SK-N-SH (cell line): ENCODE data around the gene BIRC5. TPM values are rescaled to one million over a fixed set of nuclear protein-coding genes. Genes with fewer than 3 reads are reported as not detected.

ENCODE experiments used
- CTCF ChIA-PET: fragments of 300-600, 350-600 bp; formaldehyde crosslinking; extraction: SDS; loops from one replicate; lab custom pipeline; 2021; lab: Yijun Ruan, JAX
- POLR2A ChIA-PET: fragments of 350-600 bp; sonication (Branson Sonifier 250); formaldehyde crosslinking; extraction: SDS; loops from one replicate; lab custom pipeline; 2020; ENCODE audit warnings: antibody characterized with exemption, inconsistent platforms; lab: Yijun Ruan, JAX
- DNase-seq: peaks from one replicate; pipeline ENCODE4 v3.0.0; 2012
- H2AFZ ChIP-seq: fragments of 200-600 bp; sonication (generic); 2 replicates; pipeline ENCODE4 v1.8.1; 2016; ENCODE audit warnings: antibody characterized with exemption, mild to moderate bottlenecking, low read depth
- H3F3A ChIP-seq: fragments of 200-600 bp; sonication (generic); replicated peaks from 2 replicates; pipeline ENCODE3; 2016; ENCODE audit warnings: antibody characterized with exemption, mild to moderate bottlenecking; ENCODE audit not compliant: insufficient read depth
- H3K27ac ChIP-seq, 2 experiments: fragments of 200-500 bp in 1 of 2; fragments of 200-600 bp in 1 of 2; sonication (Bioruptor generic) in 1 of 2; sonication (generic), shearing (Covaris generic) in 1 of 2; 2 replicates each; pipeline versions ENCODE4 v1.5.1 to v1.6.1; 2014 to 2016; ENCODE audit warnings: low read depth in 2 of 2, inconsistent platforms in 1 of 2, low read length in 1 of 2, mild to moderate bottlenecking in 1 of 2, mixed read lengths in 1 of 2
- H3K27me3 ChIP-seq: fragments of 200-600 bp; sonication (generic), shearing (Covaris generic); 2 replicates; pipeline ENCODE4 v1.6.1; 2016; ENCODE audit warnings: mixed run types; ENCODE audit not compliant: insufficient read depth
- H3K36me3 ChIP-seq, 2 experiments: fragments of 200-500 bp in 1 of 2; fragments of 200-600 bp in 1 of 2; sonication (Bioruptor generic) in 1 of 2; sonication (generic) in 1 of 2; replicated peaks in 1 of 2; 2 replicates each; pipeline versions ENCODE3 to v1.5.1; 2014 to 2016; ENCODE audit warnings: low read length in 1 of 2, mild to moderate bottlenecking in 1 of 2; ENCODE audit not compliant: insufficient read depth in 2 of 2, control insufficient read depth in 1 of 2
- H3K4me1 ChIP-seq, 2 experiments: fragments of 200-500 bp in 1 of 2; fragments of 200-600 bp in 1 of 2; sonication (Bioruptor generic) in 1 of 2; sonication (generic), shearing (Covaris generic) in 1 of 2; 2 replicates each; pipeline versions ENCODE4 v1.5.1 to v1.6.1; 2014 to 2016; ENCODE audit warnings: low read depth in 1 of 2, low read length in 1 of 2, mixed run types in 1 of 2; ENCODE audit not compliant: insufficient read depth in 2 of 2, control insufficient read depth in 1 of 2
- H3K4me2 ChIP-seq: fragments of 200-600 bp; sonication (generic), shearing (Covaris generic); 2 replicates; pipeline ENCODE4 v1.6.1; 2017; ENCODE audit warnings: mixed run types
- H3K4me3 ChIP-seq, 2 experiments: fragments of 200-500 bp in 1 of 2; fragments of 200-600 bp in 1 of 2; sonication (Bioruptor generic) in 1 of 2; sonication (generic), shearing (Covaris generic) in 1 of 2; 2 replicates each; pipeline versions ENCODE4 v1.5.1 to v1.8.1; 2014 to 2016; ENCODE audit warnings: low read depth in 2 of 2, inconsistent platforms in 1 of 2, low read length in 1 of 2, mild to moderate bottlenecking in 1 of 2, mixed read lengths in 1 of 2, moderate library complexity in 1 of 2
- H3K79me2 ChIP-seq: fragments of 200-600 bp; sonication (generic); 2 replicates; pipeline ENCODE4 v1.8.1; 2017; ENCODE audit warnings: mild to moderate bottlenecking; ENCODE audit not compliant: insufficient read depth
- H3K9ac ChIP-seq: fragments of 200-600 bp; sonication (generic); 2 replicates; pipeline ENCODE4 v1.6.1; 2017; ENCODE audit warnings: mixed run types
- H3K9me2 ChIP-seq: fragments of 200-600 bp; sonication (generic); 2 replicates; pipeline ENCODE4 v1.6.1; 2017; ENCODE audit warnings: mixed run types
- H3K9me3 ChIP-seq: fragments of 200-600 bp; sonication (generic); 2 replicates; pipeline ENCODE4 v1.6.1; 2017; ENCODE audit warnings: mixed run types, mild to moderate bottlenecking, moderate library complexity
- H4K20me1 ChIP-seq: fragments of 200-600 bp; sonication (generic); 2 replicates; pipeline ENCODE4 v1.6.1; 2017; ENCODE audit warnings: mild to moderate bottlenecking, mixed run types; ENCODE audit not compliant: insufficient read depth
- CHD2 ChIP-seq: fragments of 150-350 bp; IDR thresholded peaks from 2 replicates; pipeline ENCODE4 v1.6.1; 2018; ENCODE audit warnings: low read length; ENCODE audit not compliant: partially characterized antibody
- GATA2 ChIP-seq: sonication (generic); formaldehyde crosslinking; IDR thresholded peaks from 2 replicates; pipeline ENCODE4 v1.5.0; 2020; ENCODE audit warnings: mild to moderate bottlenecking, missing genetic modification reagents
- MEF2A ChIP-seq: IDR thresholded peaks from 2 replicates; pipeline ENCODE4 v1.4.0; 2012; ENCODE audit warnings: low read depth, borderline replicate concordance
- MXI1 ChIP-seq: IDR thresholded peaks from 2 replicates; pipeline ENCODE4 v1.6.1; 2012; ENCODE audit warnings: mild to moderate bottlenecking, low read depth, low read length, improper control_type of control experiment
- NRF1 ChIP-seq: IDR thresholded peaks from 2 replicates; pipeline ENCODE4 v1.6.1; 2012; ENCODE audit warnings: low read depth, mild to moderate bottlenecking, low read length
- PBX3 ChIP-seq: IDR thresholded peaks from 2 replicates; pipeline ENCODE4; 2012
- RAD21 ChIP-seq: IDR thresholded peaks from 2 replicates; pipeline ENCODE4 v1.6.1; 2012; ENCODE audit warnings: mild to moderate bottlenecking, low read length
- REST ChIP-seq: IDR thresholded peaks from 2 replicates; pipeline ENCODE4 v1.6.1; 2012; ENCODE audit warnings: mild to moderate bottlenecking, low read depth, low read length, moderate library complexity
- RFX5 ChIP-seq: IDR thresholded peaks from 2 replicates; pipeline ENCODE4 v1.6.1; 2012; ENCODE audit warnings: mild to moderate bottlenecking, improper control_type of control experiment, low read length
- TAF1 ChIP-seq: IDR thresholded peaks from 2 replicates; pipeline ENCODE4 v1.6.1; 2012; ENCODE audit warnings: low read depth, mild to moderate bottlenecking, low read length, moderate library complexity, borderline replicate concordance
- YY1 ChIP-seq: IDR thresholded peaks from 2 replicates; pipeline ENCODE4 v1.4.0; 2012; ENCODE audit warnings: low read depth, mild to moderate bottlenecking
- ZBTB33 ChIP-seq: IDR thresholded peaks from 2 replicates; pipeline ENCODE4 v1.4.0; 2012; ENCODE audit warnings: low read depth, borderline replicate concordance
- WGBS: methylation state at CpG from one replicate; pipeline ENCODE4 v1.1.6; 2017; ENCODE audit warnings: low lambda C conversion rate; 5-methylcytosine and 5-hydroxymethylcytosine counted together
- polyA plus RNA-seq, 3 experiments: library from polyadenylated mRNA; depleted of rRNA; stranded (reverse); fragments of >200 nt; gene quantifications; 2 replicates each; pipeline ENCODE4 v1.2.3, GENCODE V29; 2012
- TF ChIP-seq, protein P1 (sequence below): IDR thresholded peaks from 2 replicates; pipeline ENCODE4 v1.4.0; 2012; ENCODE audit warnings: low read depth
- TF ChIP-seq, protein P2 (sequence below): IDR thresholded peaks from 2 replicates; pipeline ENCODE4 v1.4.0; 2012; ENCODE audit warnings: low read depth, borderline replicate concordance

The BIRC5 gene
- polyA plus RNA-seq, 1 of the 3 experiments (the other 2 are of a cell fraction), result 31.4 TPM

DNA sequence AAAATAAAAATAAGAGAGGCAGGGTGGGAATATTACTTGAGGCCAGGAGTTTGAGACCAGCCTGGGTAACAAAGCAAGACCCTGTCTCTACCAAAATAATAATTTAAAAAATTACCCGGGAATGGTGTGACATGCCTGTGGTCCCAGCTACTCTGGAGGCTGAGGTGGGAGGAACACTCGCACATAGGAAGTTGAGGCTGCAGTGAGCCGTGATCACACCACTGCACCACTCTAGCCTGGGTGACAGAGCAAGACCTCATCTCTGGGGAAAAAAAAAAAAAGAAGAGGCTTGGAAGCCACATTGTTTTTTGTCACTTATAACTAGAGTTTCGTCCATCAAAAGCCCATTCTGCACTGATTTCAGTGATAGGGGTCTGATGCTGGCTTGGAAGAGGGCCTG, 14.1 kb downstream of the BIRC5 start (continued):
- TF ChIP-seq PBX3, result no peak

GRCh38 chr17:78230252-78230962, 16.4 kb downstream of the BIRC5 start:
- TF ChIP-seq ZBTB33, result no peak
- no peak for TF ChIP-seq REST
- no peak for TF ChIP-seq MEF2A
- TF ChIP-seq, protein P1, sequence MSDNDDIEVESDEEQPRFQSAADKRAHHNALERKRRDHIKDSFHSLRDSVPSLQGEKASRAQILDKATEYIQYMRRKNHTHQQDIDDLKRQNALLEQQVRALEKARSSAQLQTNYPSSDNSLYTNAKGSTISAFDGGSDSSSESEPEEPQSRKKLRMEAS, result no peak
- no peak for TF ChIP-seq RAD21
- TF ChIP-seq YY1, result no peak
- TF ChIP-seq, protein P2, sequence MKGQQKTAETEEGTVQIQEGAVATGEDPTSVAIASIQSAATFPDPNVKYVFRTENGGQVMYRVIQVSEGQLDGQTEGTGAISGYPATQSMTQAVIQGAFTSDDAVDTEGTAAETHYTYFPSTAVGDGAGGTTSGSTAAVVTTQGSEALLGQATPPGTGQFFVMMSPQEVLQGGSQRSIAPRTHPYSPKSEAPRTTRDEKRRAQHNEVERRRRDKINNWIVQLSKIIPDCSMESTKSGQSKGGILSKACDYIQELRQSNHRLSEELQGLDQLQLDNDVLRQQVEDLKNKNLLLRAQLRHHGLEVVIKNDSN, result no peak
- no peak for TF ChIP-seq RFX5
- TF ChIP-seq TAF1, result no peak
- TF ChIP-seq NRF1, result no peak
- TF ChIP-seq CHD2, result no peak
- TF ChIP-seq MXI1, result no peak
- no peak for TF ChIP-seq GATA2
- TF ChIP-seq, all 33 proteins: peak for 0
- Histone ChIP-seq H4K20me1 (no peaks in the 10 kb centered on the region), H3K9me3 (no peaks in the 10 kb centered on the region), H3F3A (peaks cover 9% of the 10 kb centered on the region), H3K36me3 (no peaks in the 10 kb centered on the region), H3K4me1 (peaks cover 0 to 32% of the 10 kb centered on the region in 2 experiments; a peak in 1 of 4 replicates), H3K27ac (no peak overlapping the region), H3K27me3 (peaks cover 21% of the 10 kb centered on the region), H3K9ac (no peak overlapping the region), H3K4me3 (no peak overlapping the region), H3K4me2 (no peak overlapping the region), H3K9me2 (no peaks in the 10 kb centered on the region), H2AFZ (no peak overlapping the region), H3K79me2 (no peaks in the 10 kb centered on the region)
- DNase-seq, result no peak
- WGBS, result 78% methylated on average over 13 of the region's 13 CpGs
- CTCF ChIA-PET, result interaction anchor here (13.9 kb wide), 1 partner anchor 18 kb away, joined by 196 read pairs; no protein-coding TSS in a partner anchor
- POLR2A ChIA-PET, result no interaction called here
